Measurements from ENCODE around the gene ZNF773.

- TF ChIP-seq TEAD4 (IDR thresholded peaks at IDR 0.05) (0 out of 2 replicates have a peak, but pooled peaks have one; percentile 4), TCF12 (IDR thresholded peaks at IDR 0.05; ENCODE audit: low read depth) (peak; percentile 18; the same call in 1 of the 2 replicates), EP300 (IDR thresholded peaks at IDR 0.05; ENCODE audit: borderline replicate concordance) (no peak), TAF1 (IDR thresholded peaks at IDR 0.05; ENCODE audit: low read depth) (0 out of 2 replicates have a peak, but pooled peaks have one; percentile 31), MAX (IDR thresholded peaks at IDR 0.05) (peak; percentile 94)
Measured at GRCh38 chr19:57527136-57527881, 27.6 kb downstream of the ZNF773 start, which contains the start of gene ZNF549.
